ENCODE results near the gene CAB39L. TPM values are rescaled to one million over a fixed set of nuclear protein-coding genes. Genes with fewer than 3 reads are reported as not detected.

Gene CAB39L
- total and polyA plus RNA-seq, 2 of the 13 experiments (the other 11 are each of a cell fraction or from before 2014, with no cell fraction given), result 3.1 to 6.1 TPM

GRCh38 chr13:49303533-49304252 lies 140.2 kb downstream of the CAB39L start (continued):
- TF ChIP-seq SNAPC4 (CRISPR knock-in tag; IDR thresholded peaks at IDR 0.05), result no peak
- no peak for TF ChIP-seq ZNF543 (CRISPR knock-in tag; IDR thresholded peaks at IDR 0.05)
- TF ChIP-seq SALL1 (CRISPR knock-in tag; IDR thresholded peaks at IDR 0.05), result peak; percentile 78
- TF ChIP-seq CREBL2 (CRISPR knock-in tag; IDR thresholded peaks at IDR 0.05; ENCODE audit: borderline replicate concordance), result no peak
- TF ChIP-seq CHD4 (IDR thresholded peaks at IDR 0.05; ENCODE audit: borderline replicate concordance, low read length), result no peak
- TF ChIP-seq XBP1 (CRISPR knock-in tag; IDR thresholded peaks at IDR 0.05), result no peak
- peak; percentile 38; the same call in 1 of the 2 replicates for TF ChIP-seq TCF7 (IDR thresholded peaks at IDR 0.05; ENCODE audit: low read depth)
- TF ChIP-seq ZNF616 (CRISPR knock-in tag; IDR thresholded peaks at IDR 0.05; ENCODE audit: low read depth), result no peak
- TF ChIP-seq SRY (CRISPR knock-in tag; IDR thresholded peaks at IDR 0.05), result 0 out of 2 replicates have a peak, but pooled peaks have one; percentile 40
- peak; percentile 58; the same call in 1 of the 2 replicates for TF ChIP-seq ZNF605 (CRISPR knock-in tag; IDR thresholded peaks at IDR 0.05)
- 0 out of 2 replicates have a peak, but pooled peaks have one; percentile 51 for TF ChIP-seq ZBTB7B (CRISPR knock-in tag; IDR thresholded peaks at IDR 0.05)
- TF ChIP-seq RAD51 (IDR thresholded peaks at IDR 0.05; ENCODE audit: borderline replicate concordance), result peak; percentile 35; the same call in 1 of the 2 replicates
- no peak for TF ChIP-seq NAIF1 (CRISPR knock-in tag; IDR thresholded peaks at IDR 0.05; ENCODE audit: borderline replicate concordance)
- TF ChIP-seq ZNF567 (CRISPR knock-in tag; IDR thresholded peaks at IDR 0.05; ENCODE audit: borderline replicate concordance), result no peak
- no peak for TF ChIP-seq ZNF564 (CRISPR knock-in tag; IDR thresholded peaks at IDR 0.05)
- TF ChIP-seq ZNF235 (CRISPR knock-in tag; IDR thresholded peaks at IDR 0.05; ENCODE audit: borderline replicate concordance), result no peak
- no peak for TF ChIP-seq SRSF1 (optimal IDR thresholded peaks at IDR 0.05; ENCODE audit: low read depth, low read length)
- 0 out of 2 replicates have a peak, but pooled peaks have one; percentile 17 for TF ChIP-seq HMGXB3 (CRISPR knock-in tag; IDR thresholded peaks at IDR 0.05; ENCODE audit: borderline replicate concordance)
- TF ChIP-seq ZNF256 (CRISPR knock-in tag; conservative IDR thresholded peaks at IDR 0.05), result no peak
- no peak for TF ChIP-seq SMYD3 (CRISPR knock-in tag; IDR thresholded peaks at IDR 0.05)
- TF ChIP-seq HCFC1 (IDR thresholded peaks at IDR 0.05; ENCODE audit: low read depth, low read length), result no peak
- peak; percentile 45; the same call in 1 of the 2 replicates for TF ChIP-seq ERF (CRISPR knock-in tag; IDR thresholded peaks at IDR 0.05)

Measured in HepG2 (cell line).